HEK293T (cell line): Measurements from ENCODE around the gene TXK.

Experiments used
- ARNT ChIP-seq: fragments of 450-650 bp; IDR thresholded peaks from 2 replicates; pipeline ENCODE4 v1.6.1; 2017; ENCODE audit warnings: mild to moderate bottlenecking
- BHLHE40 ChIP-seq: fragments of 450-650 bp; IDR thresholded peaks from 2 replicates; pipeline ENCODE4 v1.6.1; 2016; ENCODE audit warnings: mild to moderate bottlenecking, moderate library complexity, borderline replicate concordance
- CTBP1 ChIP-seq: fragments of 450-650 bp; IDR thresholded peaks from 2 replicates; pipeline ENCODE4 v1.6.1; 2016; ENCODE audit warnings: borderline replicate concordance
- ELF4 ChIP-seq: fragments of 450-650 bp; IDR thresholded peaks from 2 replicates; pipeline ENCODE4 v1.6.1; 2017; ENCODE audit warnings: antibody characterized with exemption
- FOXA1 ChIP-seq: fragments of 450-650 bp; IDR thresholded peaks from 2 replicates; pipeline ENCODE4 v1.6.1; 2016; ENCODE audit warnings: mild to moderate bottlenecking
- FOXK2 ChIP-seq: fragments of 450-650 bp; IDR thresholded peaks from 2 replicates; pipeline ENCODE4 v1.6.1; 2016; ENCODE audit warnings: mild to moderate bottlenecking
- FOXM1 ChIP-seq: fragments of 450-650 bp; IDR thresholded peaks from 2 replicates; pipeline ENCODE4 v1.6.1; 2017; ENCODE audit warnings: mild to moderate bottlenecking, borderline replicate concordance
- HDGF ChIP-seq: fragments of 450-650 bp; IDR thresholded peaks from 2 replicates; pipeline ENCODE4 v1.6.1; 2017; ENCODE audit warnings: antibody characterized with exemption, borderline replicate concordance
- L3MBTL2 ChIP-seq: fragments of 450-650 bp; conservative IDR thresholded peaks from 2 replicates; pipeline ENCODE4 v1.6.1; 2016; ENCODE audit warnings: mild to moderate bottlenecking
- LEF1 ChIP-seq: fragments of 450-650 bp; IDR thresholded peaks from 2 replicates; pipeline ENCODE4 v1.6.1; 2017; ENCODE audit warnings: mild to moderate bottlenecking, borderline replicate concordance
- PKNOX1 ChIP-seq: fragments of 450-650 bp; IDR thresholded peaks from 2 replicates; pipeline ENCODE4 v1.6.1; 2016
- SP1 ChIP-seq: fragments of 450-650 bp; IDR thresholded peaks from 2 replicates; pipeline ENCODE4 v1.6.1; 2017
- SUZ12 ChIP-seq: fragments of 450-650 bp; IDR thresholded peaks from 2 replicates; pipeline ENCODE4 v1.6.1; 2016; ENCODE audit warnings: mild to moderate bottlenecking
- TARDBP ChIP-seq: fragments of 450-650 bp; IDR thresholded peaks from 2 replicates; pipeline ENCODE4 v1.6.1; 2016

DNA sequence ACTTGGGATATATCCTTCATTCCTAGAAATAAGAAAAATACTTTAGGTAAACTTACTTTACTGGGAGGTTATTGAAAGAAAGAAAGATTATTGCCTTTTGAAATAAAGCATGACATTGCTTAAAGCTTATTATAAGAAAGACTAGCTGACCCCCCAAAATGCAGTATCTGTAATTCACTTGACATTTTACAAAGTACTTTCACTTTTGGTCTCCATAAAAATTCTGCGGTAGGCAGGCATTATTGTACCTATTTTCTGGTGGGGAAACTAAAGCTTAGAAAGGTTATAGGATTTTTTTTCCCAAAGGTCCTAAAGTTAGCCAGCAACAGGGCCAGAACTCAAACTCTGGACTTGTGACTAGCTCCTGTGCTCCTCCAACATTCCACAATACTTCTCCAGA, 29.7 kb upstream of the TXK start:
- no peak for TF ChIP-seq L3MBTL2
- TF ChIP-seq LEF1 = no peak
- TF ChIP-seq ELF4 = no peak
- TF ChIP-seq TARDBP = no peak
- no peak for TF ChIP-seq CTBP1
- no peak for TF ChIP-seq FOXK2
- no peak for TF ChIP-seq SP1
- no peak for TF ChIP-seq ARNT
- no peak for TF ChIP-seq FOXA1
- no peak for TF ChIP-seq SUZ12
- TF ChIP-seq FOXM1 = no peak
- TF ChIP-seq BHLHE40 = no peak
- no peak for TF ChIP-seq PKNOX1
- TF ChIP-seq HDGF = no peak
